ENCODE results near the gene FBXO47. TPM values are rescaled to one million over a fixed set of nuclear protein-coding genes. Genes with fewer than 3 reads are reported as not detected.

The FBXO47 gene
- total and polyA plus RNA-seq, 2 donors (not counting 1 experiment from before 2014, with no cell fraction given): not detected

DNA sequence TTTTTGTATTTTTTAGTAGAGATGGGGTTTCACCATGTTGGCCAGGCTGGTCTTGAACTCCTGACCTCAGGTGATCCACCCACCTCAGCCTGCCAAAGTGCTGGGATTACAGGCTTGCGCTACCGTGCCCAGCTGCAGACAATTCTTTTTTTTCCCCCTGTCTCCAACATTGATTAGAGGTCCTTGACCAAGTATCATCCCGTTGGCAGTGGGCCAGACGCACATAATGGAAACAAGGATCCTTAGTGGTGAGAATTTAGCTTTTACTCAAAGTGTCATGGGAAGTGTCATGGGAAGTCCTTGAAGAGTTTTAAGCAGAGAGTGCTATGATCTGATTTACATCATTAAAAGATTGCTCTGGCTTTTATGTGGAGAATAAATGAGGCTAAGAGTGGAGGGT lies 2.1 kb upstream of the FBXO47 start:
- intact Hi-C loops (cut with micrococcal nuclease): no loop called here
- H3K36me3 ChIP-seq (replicated peaks in 1 of 2; ENCODE audit: control extremely low read depth in 1 of 2, control insufficient read depth in 1 of 2, extremely low read depth in 1 of 2, insufficient read depth in 2 of 2, low read length in 1 of 2): no peaks in the 10 kb centered on the region

DNA sequence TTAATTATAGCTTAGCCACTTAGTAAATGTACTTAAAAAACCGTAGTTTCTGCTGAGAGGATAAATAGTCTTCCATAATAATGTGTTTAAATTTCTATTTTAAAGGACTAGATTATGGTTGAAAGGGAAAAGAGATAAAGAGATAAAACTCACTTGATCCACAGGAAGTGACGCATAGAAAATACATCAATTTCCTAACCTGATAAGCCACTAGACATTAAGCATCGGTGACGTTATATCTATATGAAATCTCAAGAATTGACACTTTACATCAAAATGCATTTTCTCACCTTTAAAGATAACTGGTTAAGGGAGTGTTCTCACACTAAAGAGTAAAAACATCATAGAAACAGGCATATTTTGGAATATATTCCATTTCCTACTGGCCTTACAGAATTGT lies 5.8 kb downstream of the FBXO47 start:
- Mint-ChIP-seq H3K9me3 (ENCODE audit: insufficient read depth) (no peaks in the 10 kb centered on the region), H3K4me3 (no peak overlapping the region), H3K27me3 (no peaks in the 10 kb centered on the region), H3K4me1 (no peaks in the 10 kb centered on the region), H3K27ac (no peak overlapping the region)
- no peak overlapping the region for H3K27ac ChIP-seq (ENCODE audit: low read length in 2 of 2)
- peak overlapping the region; percentile 12 for H2AFZ ChIP-seq (ENCODE audit: insufficient read depth, low read depth, low read length, poor library complexity, severe bottlenecking)
- H3K4me3 ChIP-seq (ENCODE audit: control extremely low read depth in 1 of 5, extremely low read depth in 1 of 5, insufficient read depth in 1 of 5, low read depth in 2 of 5, low read length in 4 of 5): no peak overlapping the region
- no peaks in the 10 kb centered on the region for H3K4me1 ChIP-seq (ENCODE audit: control insufficient read depth in 2 of 2, insufficient read depth in 2 of 2, low read length in 2 of 2)
- H3K4me2 ChIP-seq (replicated peaks; ENCODE audit: low read depth, low read length, poor library complexity, severe bottlenecking): no peak overlapping the region
- no CpG with 5 or more reads among the region's 4 CpGs for WGBS (ENCODE audit: insufficient coverage)
- H3K27me3 ChIP-seq (replicated peaks in 1 of 4; ENCODE audit: control extremely low read depth in 1 of 4, control insufficient read depth in 3 of 4, insufficient read depth in 4 of 4, low read length in 3 of 4): no peaks in the 10 kb centered on the region
- H3K9ac ChIP-seq (ENCODE audit: low read length): no peak overlapping the region
- H3K79me2 ChIP-seq (ENCODE audit: control insufficient read depth, insufficient read depth, low read length): no peaks in the 10 kb centered on the region
- TF ChIP-seq, protein P1, sequence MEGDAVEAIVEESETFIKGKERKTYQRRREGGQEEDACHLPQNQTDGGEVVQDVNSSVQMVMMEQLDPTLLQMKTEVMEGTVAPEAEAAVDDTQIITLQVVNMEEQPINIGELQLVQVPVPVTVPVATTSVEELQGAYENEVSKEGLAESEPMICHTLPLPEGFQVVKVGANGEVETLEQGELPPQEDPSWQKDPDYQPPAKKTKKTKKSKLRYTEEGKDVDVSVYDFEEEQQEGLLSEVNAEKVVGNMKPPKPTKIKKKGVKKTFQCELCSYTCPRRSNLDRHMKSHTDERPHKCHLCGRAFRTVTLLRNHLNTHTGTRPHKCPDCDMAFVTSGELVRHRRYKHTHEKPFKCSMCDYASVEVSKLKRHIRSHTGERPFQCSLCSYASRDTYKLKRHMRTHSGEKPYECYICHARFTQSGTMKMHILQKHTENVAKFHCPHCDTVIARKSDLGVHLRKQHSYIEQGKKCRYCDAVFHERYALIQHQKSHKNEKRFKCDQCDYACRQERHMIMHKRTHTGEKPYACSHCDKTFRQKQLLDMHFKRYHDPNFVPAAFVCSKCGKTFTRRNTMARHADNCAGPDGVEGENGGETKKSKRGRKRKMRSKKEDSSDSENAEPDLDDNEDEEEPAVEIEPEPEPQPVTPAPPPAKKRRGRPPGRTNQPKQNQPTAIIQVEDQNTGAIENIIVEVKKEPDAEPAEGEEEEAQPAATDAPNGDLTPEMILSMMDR (IDR thresholded peaks at IDR 0.05): no peak
- no peak for TF ChIP-seq EZH2 (IDR thresholded peaks at IDR 0.05; ENCODE audit: borderline replicate concordance, insufficient read depth, low read depth, low read length, poor library complexity, severe bottlenecking)
- no peaks in the 10 kb centered on the region for H3K9me3 ChIP-seq (ENCODE audit: control extremely low read depth in 1 of 3, control insufficient read depth in 2 of 3, insufficient read depth in 1 of 3, low read length in 2 of 3)
- ChIA-PET POLR2A (no interaction called here), CTCF (no interaction called here)
- H3K36me3 ChIP-seq (replicated peaks in 1 of 2; ENCODE audit: control extremely low read depth in 1 of 2, control insufficient read depth in 1 of 2, extremely low read depth in 1 of 2, insufficient read depth in 2 of 2, low read length in 1 of 2): no peaks in the 10 kb centered on the region
- ATAC-seq (ENCODE audit: low read depth): no peak
- H4K20me1 ChIP-seq (ENCODE audit: control insufficient read depth, insufficient read depth, low read length, poor library complexity, severe bottlenecking): no peaks in the 10 kb centered on the region
- DNase-seq: no peak
- intact Hi-C loops (cut with micrococcal nuclease): no loop called here

More for the DNA sequence above, 2.1 kb upstream of the FBXO47 start:
- no peak overlapping the region for H3K4me2 ChIP-seq (replicated peaks; ENCODE audit: low read depth, low read length, poor library complexity, severe bottlenecking)
- H3K9ac ChIP-seq (ENCODE audit: low read length): no peak overlapping the region
- 100% methylated on average over 4 of the region's 4 CpGs for WGBS (ENCODE audit: insufficient coverage)
- DNase-seq: no peak
- ChIA-PET CTCF (interaction anchor here (1.6 kb wide), 1 partner anchor 14 kb away, joined by 5 read pairs; no protein-coding TSS in a partner anchor), POLR2A (no interaction called here)
- H3K4me1 ChIP-seq (ENCODE audit: control insufficient read depth in 2 of 2, insufficient read depth in 2 of 2, low read length in 2 of 2): peaks cover 0 to 13% of the 10 kb centered on the region in 2 donors
- peaks cover 7% of the 10 kb centered on the region for H3K4me1 Mint-ChIP-seq
- H3K4me3 Mint-ChIP-seq: no peak overlapping the region
- no peaks in the 10 kb centered on the region for H3K79me2 ChIP-seq (ENCODE audit: control insufficient read depth, insufficient read depth, low read length)
- no peaks in the 10 kb centered on the region for H3K27me3 ChIP-seq (replicated peaks in 1 of 4; ENCODE audit: control extremely low read depth in 1 of 4, control insufficient read depth in 3 of 4, insufficient read depth in 4 of 4, low read length in 3 of 4)
- TF ChIP-seq, protein P1 (IDR thresholded peaks at IDR 0.05): no peak
- no peak for TF ChIP-seq EZH2 (IDR thresholded peaks at IDR 0.05; ENCODE audit: borderline replicate concordance, insufficient read depth, low read depth, low read length, poor library complexity, severe bottlenecking)
- no peak overlapping the region for H3K27ac Mint-ChIP-seq
- no peaks in the 10 kb centered on the region for H3K9me3 ChIP-seq (ENCODE audit: control extremely low read depth in 1 of 3, control insufficient read depth in 2 of 3, insufficient read depth in 1 of 3, low read length in 2 of 3)
- H3K4me3 ChIP-seq (ENCODE audit: control extremely low read depth in 1 of 5, extremely low read depth in 1 of 5, insufficient read depth in 1 of 5, low read depth in 2 of 5, low read length in 4 of 5): no peak overlapping the region
- no peaks in the 10 kb centered on the region for H4K20me1 ChIP-seq (ENCODE audit: control insufficient read depth, insufficient read depth, low read length, poor library complexity, severe bottlenecking)
- peaks cover 6% of the 10 kb centered on the region for H3K27me3 Mint-ChIP-seq
- no peak overlapping the region for H3K27ac ChIP-seq (ENCODE audit: low read length in 2 of 2)
- ATAC-seq (ENCODE audit: low read depth): no peak
- no peaks in the 10 kb centered on the region for H3K9me3 Mint-ChIP-seq (ENCODE audit: insufficient read depth)
- H2AFZ ChIP-seq (ENCODE audit: insufficient read depth, low read depth, low read length, poor library complexity, severe bottlenecking): no peak overlapping the region
